Aorta (tissue), 5 donors: ENCODE data around the gene TOM1L2. TPM values are rescaled to one million over a fixed set of nuclear protein-coding genes. Genes with fewer than 3 reads are reported as not detected.

ENCODE experiments used
- ATAC-seq: fragments of 200-7000 bp; cut with Tn5 transposase; one replicate; pipeline ENCODE4 v1.9.1; 2022; ENCODE audit warnings: moderate library complexity; ENCODE audit not compliant: low FRiP score
- DNase-seq, 2 donors: peaks; one replicate each; pipeline ENCODE4 v3.0.0-alpha.2; 2020
- H3K27ac ChIP-seq, 2 donors: one replicate each; pipeline ENCODE4 v1.5.1; 2013; ENCODE audit warnings: low read length in 2 of 2, mild to moderate bottlenecking in 2 of 2, moderate library complexity in 2 of 2, control low read depth in 1 of 2, inconsistent platforms in 1 of 2, low read depth in 1 of 2
- H3K27me3 ChIP-seq, 2 donors: one replicate each; pipeline ENCODE4 v1.6.1; 2013; ENCODE audit warnings: control low read depth in 1 of 2, low read length in 1 of 2, mild to moderate bottlenecking in 1 of 2, moderate library complexity in 1 of 2; ENCODE audit not compliant: insufficient read depth in 2 of 2, control insufficient read depth in 1 of 2
- H3K36me3 ChIP-seq, 2 donors: one replicate each; pipeline ENCODE4 v1.6.1; 2013; ENCODE audit warnings: control low read depth in 1 of 2, low read length in 1 of 2, mild to moderate bottlenecking in 1 of 2; ENCODE audit not compliant: insufficient read depth in 2 of 2, control insufficient read depth in 1 of 2
- H3K4me1 ChIP-seq, 2 donors: one replicate each; pipeline ENCODE4 v1.6.1; 2013; ENCODE audit warnings: low read length in 2 of 2, control low read depth in 1 of 2, mild to moderate bottlenecking in 1 of 2, moderate library complexity in 1 of 2; ENCODE audit not compliant: insufficient read depth in 2 of 2, control insufficient read depth in 1 of 2
- H3K4me3 ChIP-seq, 2 donors: one replicate each; pipeline ENCODE4 v1.5.1; 2013; ENCODE audit warnings: low read length in 2 of 2, control low read depth in 1 of 2, mild to moderate bottlenecking in 1 of 2
- H3K9me3 ChIP-seq: one replicate; pipeline ENCODE4 v1.6.1; 2013; ENCODE audit warnings: mild to moderate bottlenecking, low read length; ENCODE audit not compliant: control insufficient read depth
- WGBS, 2 donors: extraction: QIAGEN DNeasy Blood & Tissue Kit; methylation state at CpG; one replicate each; pipeline ENCODE4 v1.1.7; 2013; 5-methylcytosine and 5-hydroxymethylcytosine counted together
- intact Hi-C, 2 donors: fragments of 100-400 bp; cut with DNase I; formaldehyde crosslinking; loops; one replicate each; pipeline versions ENCODE4 v1.14.2 to v1.15.0; 2022
- polyA plus RNA-seq, 2 donors: library from polyadenylated mRNA; stranded (reverse); fragments of 200-250 nt; gene quantifications; one replicate each; pipeline ENCODE4 v1.2.3, GENCODE V29; 2013
- total RNA-seq, 2 donors: library from RNA; stranded (reverse); fragmentation: NEBNext Ultra II Directional; extraction: Animal tissue kit (Norgen Biotek cat#: 25700); gene quantifications; one replicate each; pipeline ENCODE4 v1.2.1, GENCODE V29; 2021
- donor health status: healthy with polysubstance abuse.
- donor health status: Bipolar disorder and iron deficiency.
- donor health status: DM: no; HTN: no; CAD: no.
- donor health status: DM: no; HTN: no; CAD: no.
- donor health status: DM: yes; HTN: yes; CAD: no.

The TOM1L2 gene
- total and polyA plus RNA-seq, 4 donors = 11.9 to 74.9 (median 54.8) TPM

GRCh38 chr17:17798573-17799255 lies 173.5 kb downstream of the TOM1L2 start:
- Histone ChIP-seq H3K9me3 (no peaks in the 10 kb centered on the region), H3K4me1 (no peaks in the 10 kb centered on the region), H3K4me3 (no peak overlapping the region), H3K27ac (no peak overlapping the region), H3K36me3 (no peaks in the 10 kb centered on the region), H3K27me3 (no peaks in the 10 kb centered on the region)
- DNase-seq (no peak), ATAC-seq (no peak)
- intact Hi-C loops = no loop called here
- 86 to 88% methylated on average over 16 of the region's 16 CpGs for WGBS, 2 donors

- 93% methylated on average over 25 of the region's 25 CpGs for WGBS, 2 donors
- H3K27ac ChIP-seq = no peak overlapping the region
- no peaks in the 10 kb centered on the region for H3K27me3 ChIP-seq
- intact Hi-C loops = no loop called here
- no peaks in the 10 kb centered on the region for H3K9me3 ChIP-seq
- H3K36me3 ChIP-seq = no peaks in the 10 kb centered on the region
- H3K4me1 ChIP-seq = no peaks in the 10 kb centered on the region
- no peak overlapping the region for H3K4me3 ChIP-seq
- no peak for ATAC-seq
- DNase-seq = no peak
These were observed 174.1 kb downstream of the TOM1L2 start for GRCh38 chr17:17798010-17798556.

GRCh38 chr17:17797119-17797809 lies 174.9 kb downstream of the TOM1L2 start:
- Histone ChIP-seq H3K27me3 (no peaks in the 10 kb centered on the region), H3K36me3 (no peaks in the 10 kb centered on the region), H3K27ac (no peak overlapping the region), H3K9me3 (no peaks in the 10 kb centered on the region), H3K4me3 (no peak overlapping the region), H3K4me1 (no peaks in the 10 kb centered on the region)
- intact Hi-C loops = no loop called here
- ATAC-seq = no peak
- 93 to 95% methylated on average over 29 to 30 of the region's 30 CpGs for WGBS, 2 donors
- DNase-seq = no peak

GRCh38 chr17:17796787-17797061 lies 175.5 kb downstream of the TOM1L2 start:
- Histone ChIP-seq H3K36me3 (no peaks in the 10 kb centered on the region), H3K4me1 (no peaks in the 10 kb centered on the region), H3K27ac (no peak overlapping the region), H3K9me3 (no peaks in the 10 kb centered on the region), H3K27me3 (no peaks in the 10 kb centered on the region), H3K4me3 (no peak overlapping the region)
- WGBS, 2 donors = 92 to 95% methylated on average over 13 of the region's 13 CpGs
- DNase-seq (no peak), ATAC-seq (no peak)
- intact Hi-C loops = no loop called here

- H3K4me3 ChIP-seq = no peak overlapping the region
- DNase-seq (no peak), ATAC-seq (no peak)
- intact Hi-C loops = no loop called here
- H3K4me1 ChIP-seq = no peaks in the 10 kb centered on the region
- H3K9me3 ChIP-seq = no peaks in the 10 kb centered on the region
- H3K36me3 ChIP-seq = no peaks in the 10 kb centered on the region
- no peak overlapping the region for H3K27ac ChIP-seq
- no peaks in the 10 kb centered on the region for H3K27me3 ChIP-seq
- 96 to 98% methylated on average over 40 of the region's 40 CpGs for WGBS, 2 donors
These were observed 176.0 kb downstream of the TOM1L2 start for GRCh38 chr17:17795946-17796786.

GRCh38 chr17:17795296-17795695 lies 176.9 kb downstream of the TOM1L2 start:
- intact Hi-C loops = no loop called here
- H3K36me3 ChIP-seq = no peaks in the 10 kb centered on the region

GRCh38 chr17:17794382-17794781 lies 177.8 kb downstream of the TOM1L2 start:
- Histone ChIP-seq H3K27ac (no peak overlapping the region), H3K4me1 (no peaks in the 10 kb centered on the region)
- intact Hi-C loops = no loop called here

More at GRCh38 chr17:17795296-17795695, 176.9 kb downstream of the TOM1L2 start:
- no peak for ATAC-seq
- DNase-seq = no peak
- Histone ChIP-seq H3K4me3 (no peak overlapping the region), H3K4me1 (no peaks in the 10 kb centered on the region), H3K9me3 (no peaks in the 10 kb centered on the region), H3K27me3 (no peaks in the 10 kb centered on the region), H3K27ac (no peak overlapping the region)
- 90 to 92% methylated on average over 12 of the region's 12 CpGs for WGBS, 2 donors

More at GRCh38 chr17:17794382-17794781, 177.8 kb downstream of the TOM1L2 start:
- no peaks in the 10 kb centered on the region for H3K36me3 ChIP-seq
- ATAC-seq (no peak), DNase-seq (no peak)
- no peak overlapping the region for H3K4me3 ChIP-seq
- no peaks in the 10 kb centered on the region for H3K9me3 ChIP-seq
- no peaks in the 10 kb centered on the region for H3K27me3 ChIP-seq
- 94 to 95% methylated on average over 31 of the region's 31 CpGs for WGBS, 2 donors
